Common myeloid progenitor, CD34-positive (primary cell): ENCODE data around the gene KLHL9.

ENCODE experiments used
- CTCF ChIA-PET: fragments of 350-600 bp; sonication (Branson Sonifier 250); formaldehyde crosslinking; loops from one replicate; lab custom pipeline; 2021; ENCODE audit warnings: antibody characterized with exemption; lab: Charles Lee
- POLR2A ChIA-PET: fragments of 350-600 bp; sonication (Branson Sonifier 250); formaldehyde crosslinking; loops from one replicate; lab custom pipeline; 2021; ENCODE audit warnings: antibody characterized with exemption; lab: Charles Lee
- DNase-seq, 3 donors: peaks; one replicate each; pipeline versions ENCODE4 v3.0.0 to v3.0.0-alpha.2; 2013
- H3K27ac ChIP-seq, 2 experiments: 1 replicate in 1 of 2; 2 replicates in 1 of 2; pipeline ENCODE4 v1.7.0; 2013; ENCODE audit warnings: inconsistent platforms in 2 of 2, low read length in 2 of 2, mild to moderate bottlenecking in 2 of 2, low read depth in 1 of 2, moderate library complexity in 1 of 2; ENCODE audit not compliant: severe bottlenecking in 2 of 2, insufficient read depth in 1 of 2, poor library complexity in 1 of 2
- H3K27me3 ChIP-seq, 5 experiments: replicated peaks in 2 of 5; 1 replicate in 3 of 5; 2 replicates in 2 of 5; pipeline versions ENCODE4 v1.6.1 to v1.7.0; 2013; ENCODE audit warnings: low read length in 4 of 5, mild to moderate bottlenecking in 2 of 5, moderate library complexity in 2 of 5, inconsistent platforms in 1 of 5; ENCODE audit not compliant: insufficient read depth in 5 of 5, control insufficient read depth in 4 of 5
- H3K36me3 ChIP-seq, 4 experiments: 1 replicate in 2 of 4; 2 replicates in 2 of 4; pipeline versions ENCODE4 v1.6.1 to v1.7.0; 2013; ENCODE audit warnings: low read length in 3 of 4, control low read depth in 1 of 4, mild to moderate bottlenecking in 1 of 4; ENCODE audit not compliant: control insufficient read depth in 4 of 4, insufficient read depth in 4 of 4
- H3K4me1 ChIP-seq, 4 experiments: 1 replicate in 3 of 4; 2 replicates in 1 of 4; pipeline versions ENCODE4 v1.6.1 to v1.7.1; 2013; ENCODE audit warnings: low read length in 3 of 4, mild to moderate bottlenecking in 3 of 4, control low read depth in 1 of 4, inconsistent platforms in 1 of 4, moderate library complexity in 1 of 4; ENCODE audit not compliant: control insufficient read depth in 4 of 4, insufficient read depth in 4 of 4; ENCODE audit errors: control extremely low read depth in 1 of 4
- H3K4me3 ChIP-seq, 7 experiments: 1 replicate in 4 of 7; 2 replicates in 3 of 7; pipeline versions ENCODE4 v1.5.1 to v1.7.0; 2013; ENCODE audit warnings: mild to moderate bottlenecking in 7 of 7, low read length in 6 of 7, moderate library complexity in 6 of 7, inconsistent platforms in 2 of 7, low read depth in 2 of 7, control low read depth in 1 of 7; ENCODE audit not compliant: insufficient read depth in 4 of 7, control insufficient read depth in 1 of 7; ENCODE audit errors: extremely low read depth in 1 of 7
- H3K9me3 ChIP-seq, 5 experiments: 1 replicate in 4 of 5; 2 replicates in 1 of 5; pipeline versions ENCODE4 v1.6.1 to v1.7.1; 2013; ENCODE audit warnings: low read length in 4 of 5, mild to moderate bottlenecking in 2 of 5, inconsistent platforms in 1 of 5, low read depth in 1 of 5, moderate library complexity in 1 of 5; ENCODE audit not compliant: control insufficient read depth in 4 of 5, insufficient read depth in 2 of 5; ENCODE audit errors: control extremely low read depth in 1 of 5
- WGBS: methylation state at CpG from one replicate; pipeline ENCODE4 v1.1.5; 2013; ENCODE audit not compliant: insufficient coverage; 5-methylcytosine and 5-hydroxymethylcytosine counted together

KLHL9 gene

DNA sequence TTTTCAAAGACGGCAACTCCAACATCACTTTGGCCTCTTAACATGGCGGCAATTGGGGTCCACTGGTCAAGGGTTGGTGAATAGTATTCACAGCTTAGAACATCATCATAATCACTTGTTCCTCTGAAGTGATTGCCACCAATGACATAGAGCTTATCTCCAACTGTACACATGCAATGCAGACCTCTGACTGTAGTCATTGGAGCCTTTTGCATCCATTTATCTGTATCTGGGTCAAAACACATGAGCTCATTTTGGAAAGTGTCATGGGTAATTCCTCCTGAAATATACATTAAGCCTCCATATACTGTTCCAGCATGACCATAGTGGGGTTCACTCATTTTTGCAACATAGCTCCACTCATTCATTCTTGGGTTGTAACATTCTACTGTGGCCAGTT, 2.0 kb downstream of the KLHL9 start:
- peaks cover 0 to 21% (median 4%) of the 10 kb centered on the region in 4 experiments for H3K36me3 ChIP-seq

DNA sequence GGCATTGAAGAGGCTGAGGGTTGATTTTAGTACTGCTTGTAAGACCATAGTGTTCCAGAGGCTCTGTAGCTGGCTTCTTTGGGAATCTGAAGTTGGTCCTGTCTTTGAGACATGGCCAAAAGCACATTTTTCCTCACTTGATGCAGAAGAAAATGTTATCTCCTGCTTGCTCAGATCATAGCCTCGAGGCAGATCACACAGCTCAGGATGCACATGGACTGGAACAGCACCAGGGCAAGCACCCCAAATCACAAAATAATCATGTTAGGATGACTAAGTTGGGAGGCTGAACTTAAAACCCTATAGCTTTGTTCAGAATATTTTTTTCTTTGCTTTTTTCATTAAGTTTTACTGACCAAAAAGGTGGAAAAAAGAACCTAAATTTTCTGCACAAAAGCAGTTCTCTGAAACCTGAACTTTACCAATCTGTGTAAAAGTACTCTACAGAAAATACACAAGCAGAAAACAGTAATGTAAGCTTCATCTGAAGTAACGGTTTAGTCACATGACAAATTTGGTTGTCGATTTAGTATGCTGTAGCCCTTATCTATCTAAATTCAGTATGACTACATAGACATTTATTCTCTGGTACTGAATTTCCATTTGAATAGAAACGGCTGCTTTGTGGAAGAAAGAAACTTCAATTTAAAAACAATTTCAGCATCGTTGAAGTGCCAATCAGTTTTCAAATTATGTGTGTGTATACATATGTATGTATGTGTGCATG, 3.4 kb downstream of the KLHL9 start:
- Histone ChIP-seq H3K9me3 (no peaks in the 10 kb centered on the region), H3K36me3 (peaks cover 0 to 21% (median 4%) of the 10 kb centered on the region in 4 experiments), H3K4me3 (peak overlapping the region in 1 of 7 experiments; percentile 35), H3K27me3 (no peaks in the 10 kb centered on the region), H3K27ac (peak overlapping the region in 1 of 2 experiments; percentile 18), H3K4me1 (peaks cover 9 to 48% (median 21%) of the 10 kb centered on the region in 4 experiments)
- no peak for DNase-seq
- CTCF ChIA-PET = interaction anchor here (1.1 to 1.7 kb wide), 4 partner anchors 13 to 122 kb away, joined by 3 to 5 read pairs (median 4); no protein-coding TSS in a partner anchor
- 83% methylated on average over 1 of the region's 5 CpGs for WGBS
- POLR2A ChIA-PET = no interaction called here

More for the DNA sequence above, 2.0 kb downstream of the KLHL9 start:
- WGBS = 92% methylated on average over 2 of the region's 2 CpGs
- CTCF ChIA-PET = interaction anchor here (0.6 to 3.0 kb wide), 12 partner anchors 8 to 129 kb away, joined by 3 to 17 read pairs (median 4); no protein-coding TSS in a partner anchor
- H3K4me1 ChIP-seq = peaks cover 9 to 48% (median 21%) of the 10 kb centered on the region in 4 experiments
- no peak for DNase-seq
- H3K4me3 ChIP-seq = peak overlapping the region in 2 of 7 experiments; percentile 28 to 93
- H3K27ac ChIP-seq = no peak overlapping the region
- POLR2A ChIA-PET = no interaction called here
- no peaks in the 10 kb centered on the region for H3K27me3 ChIP-seq
- H3K9me3 ChIP-seq = no peaks in the 10 kb centered on the region

- H3K4me3 ChIP-seq = no peak overlapping the region
- 0% methylated on average over 1 of the region's 2 CpGs for WGBS
- H3K27ac ChIP-seq = no peak overlapping the region
- ChIA-PET CTCF (interaction anchor here (0.6 to 7.3 kb wide), 32 partner anchors 8 to 466 kb away, joined by 3 to 54 read pairs (median 5); partner anchors contain the start of genes IFNA2 and KLHL9), POLR2A (no interaction called here)
- peak; percentile 55 to 76 (median 73) for DNase-seq
- H3K4me1 ChIP-seq = peaks cover 0 to 20% (median 13%) of the 10 kb centered on the region in 4 experiments
- H3K27me3 ChIP-seq = no peaks in the 10 kb centered on the region
- peaks cover 0 to 18% (median 11%) of the 10 kb centered on the region in 4 experiments for H3K36me3 ChIP-seq
- no peaks in the 10 kb centered on the region for H3K9me3 ChIP-seq
Measured at GRCh38 chr9:21326526-21327139, 8.6 kb downstream of the KLHL9 start.

GRCh38 chr9:21324047-21324446, 11.2 kb downstream of the KLHL9 start:
- POLR2A ChIA-PET = no interaction called here
- DNase-seq = peak in 2 of 3 donors; percentile 51 to 57
- H3K4me3 ChIP-seq = peak overlapping the region in 1 of 7 experiments; percentile 19
- H3K9me3 ChIP-seq = no peaks in the 10 kb centered on the region
- no peak overlapping the region for H3K27ac ChIP-seq
- H3K4me1 ChIP-seq = peaks cover 0 to 15% (median 11%) of the 10 kb centered on the region in 4 experiments
- 100% methylated on average over 2 of the region's 4 CpGs for WGBS
- peaks cover 0 to 12% (median 8%) of the 10 kb centered on the region in 4 experiments for H3K36me3 ChIP-seq
- CTCF ChIA-PET = interaction anchor here (1.0 to 7.3 kb wide), 16 partner anchors 10 to 464 kb away, joined by 3 to 54 read pairs (median 5); no protein-coding TSS in a partner anchor
- H3K27me3 ChIP-seq = no peaks in the 10 kb centered on the region

GRCh38 chr9:21322911-21323461, 12.2 kb downstream of the KLHL9 start:
- ChIA-PET CTCF (interaction anchor here (0.6 to 7.3 kb wide), 17 partner anchors 11 to 861 kb away, joined by 3 to 54 read pairs (median 5); no protein-coding TSS in a partner anchor), POLR2A (no interaction called here)
- 70% methylated on average over 5 of the region's 5 CpGs for WGBS
- Histone ChIP-seq H3K27ac (no peak overlapping the region), H3K36me3 (peaks cover 0 to 12% (median 8%) of the 10 kb centered on the region in 4 experiments), H3K9me3 (no peaks in the 10 kb centered on the region), H3K4me3 (no peak overlapping the region), H3K27me3 (peaks cover 0 to under 1% (median 0%) of the 10 kb centered on the region in 5 experiments), H3K4me1 (peaks cover 0 to 19% (median 11%) of the 10 kb centered on the region in 4 experiments)
- peak; percentile 29 to 87 (median 81) for DNase-seq

DNA sequence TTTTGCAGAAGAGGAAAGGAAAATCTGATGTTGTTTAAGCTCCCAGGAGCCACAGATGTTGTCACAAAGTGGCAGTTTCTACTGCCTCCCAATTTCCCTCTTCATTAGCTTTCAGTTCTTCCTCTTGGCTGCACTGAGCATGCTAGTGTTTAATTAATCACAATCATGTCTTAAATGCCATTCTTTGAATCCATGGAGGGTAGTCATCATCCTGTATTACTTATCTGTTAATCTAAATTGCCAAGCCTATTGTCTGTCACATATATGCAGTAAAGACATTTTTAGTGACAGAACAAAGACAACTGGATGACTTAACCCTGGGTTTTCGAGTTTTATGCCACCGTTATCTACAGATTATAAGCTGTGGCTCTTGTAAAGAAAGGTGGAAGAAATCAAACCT, 14.7 kb downstream of the KLHL9 start:
- no peak overlapping the region for H3K4me3 ChIP-seq
- CTCF ChIA-PET = interaction anchor here (0.6 to 7.3 kb wide), 13 partner anchors 53 to 141 kb away, joined by 3 to 54 read pairs (median 5); no protein-coding TSS in a partner anchor
- H3K9me3 ChIP-seq = no peaks in the 10 kb centered on the region
- peaks cover 0 to 19% (median 11%) of the 10 kb centered on the region in 4 experiments for H3K4me1 ChIP-seq
- WGBS = 92% methylated on average over 2 of the region's 2 CpGs
- peaks cover 0 to 2% (median 0%) of the 10 kb centered on the region in 5 experiments for H3K27me3 ChIP-seq
- H3K27ac ChIP-seq = no peak overlapping the region
- POLR2A ChIA-PET = interaction anchor here (0.8 kb wide), 1 partner anchor 102 kb away, joined by 4 read pairs; no protein-coding TSS in a partner anchor
- DNase-seq = no peak
- peaks cover 0 to 12% (median 8%) of the 10 kb centered on the region in 4 experiments for H3K36me3 ChIP-seq
